Common myeloid progenitor, CD34-positive (primary cell): Measurements from ENCODE around the gene MAPK1.

Source experiments
- CTCF ChIA-PET: fragments of 350-600 bp; sonication (Branson Sonifier 250); formaldehyde crosslinking; loops from one replicate; lab custom pipeline; 2021; ENCODE audit warnings: antibody characterized with exemption; lab: Charles Lee
- POLR2A ChIA-PET: fragments of 350-600 bp; sonication (Branson Sonifier 250); formaldehyde crosslinking; loops from one replicate; lab custom pipeline; 2021; ENCODE audit warnings: antibody characterized with exemption; lab: Charles Lee
- DNase-seq, 3 donors: peaks; one replicate each; pipeline versions ENCODE4 v3.0.0 to v3.0.0-alpha.2; 2013
- H3K27ac ChIP-seq, 2 experiments: 1 replicate in 1 of 2; 2 replicates in 1 of 2; pipeline ENCODE4 v1.7.0; 2013; ENCODE audit warnings: inconsistent platforms in 2 of 2, low read length in 2 of 2, mild to moderate bottlenecking in 2 of 2, low read depth in 1 of 2, moderate library complexity in 1 of 2; ENCODE audit not compliant: severe bottlenecking in 2 of 2, insufficient read depth in 1 of 2, poor library complexity in 1 of 2
- H3K27me3 ChIP-seq, 5 experiments: replicated peaks in 2 of 5; 1 replicate in 3 of 5; 2 replicates in 2 of 5; pipeline versions ENCODE4 v1.6.1 to v1.7.0; 2013; ENCODE audit warnings: low read length in 4 of 5, mild to moderate bottlenecking in 2 of 5, moderate library complexity in 2 of 5, inconsistent platforms in 1 of 5; ENCODE audit not compliant: insufficient read depth in 5 of 5, control insufficient read depth in 4 of 5
- H3K36me3 ChIP-seq, 4 experiments: 1 replicate in 2 of 4; 2 replicates in 2 of 4; pipeline versions ENCODE4 v1.6.1 to v1.7.0; 2013; ENCODE audit warnings: low read length in 3 of 4, control low read depth in 1 of 4, mild to moderate bottlenecking in 1 of 4; ENCODE audit not compliant: control insufficient read depth in 4 of 4, insufficient read depth in 4 of 4
- H3K4me1 ChIP-seq, 4 experiments: 1 replicate in 3 of 4; 2 replicates in 1 of 4; pipeline versions ENCODE4 v1.6.1 to v1.7.1; 2013; ENCODE audit warnings: low read length in 3 of 4, mild to moderate bottlenecking in 3 of 4, control low read depth in 1 of 4, inconsistent platforms in 1 of 4, moderate library complexity in 1 of 4; ENCODE audit not compliant: control insufficient read depth in 4 of 4, insufficient read depth in 4 of 4; ENCODE audit errors: control extremely low read depth in 1 of 4
- H3K4me3 ChIP-seq, 7 experiments: 1 replicate in 4 of 7; 2 replicates in 3 of 7; pipeline versions ENCODE4 v1.5.1 to v1.7.0; 2013; ENCODE audit warnings: mild to moderate bottlenecking in 7 of 7, low read length in 6 of 7, moderate library complexity in 6 of 7, inconsistent platforms in 2 of 7, low read depth in 2 of 7, control low read depth in 1 of 7; ENCODE audit not compliant: insufficient read depth in 4 of 7, control insufficient read depth in 1 of 7; ENCODE audit errors: extremely low read depth in 1 of 7
- H3K9me3 ChIP-seq, 5 experiments: 1 replicate in 4 of 5; 2 replicates in 1 of 5; pipeline versions ENCODE4 v1.6.1 to v1.7.1; 2013; ENCODE audit warnings: low read length in 4 of 5, mild to moderate bottlenecking in 2 of 5, inconsistent platforms in 1 of 5, low read depth in 1 of 5, moderate library complexity in 1 of 5; ENCODE audit not compliant: control insufficient read depth in 4 of 5, insufficient read depth in 2 of 5; ENCODE audit errors: control extremely low read depth in 1 of 5
- WGBS: methylation state at CpG from one replicate; pipeline ENCODE4 v1.1.5; 2013; ENCODE audit not compliant: insufficient coverage; 5-methylcytosine and 5-hydroxymethylcytosine counted together

Gene MAPK1

GRCh38 chr22:21866833-21867527 is 465 bp downstream of the MAPK1 start:
- H3K9me3 ChIP-seq = no peaks in the 10 kb centered on the region
- peak overlapping the region; percentile 61 to 97 (median 89) for H3K4me3 ChIP-seq
- peak overlapping the region; percentile 79 to 94 for H3K27ac ChIP-seq
- H3K27me3 ChIP-seq = no peaks in the 10 kb centered on the region
- POLR2A ChIA-PET = interaction anchor here (0.7 to 1.5 kb wide), 3 partner anchors 9 to 91 kb away, joined by 3 to 8 read pairs (median 6); no protein-coding TSS in a partner anchor
- CTCF ChIA-PET = no interaction called here
- peaks cover 10 to 40% (median 25%) of the 10 kb centered on the region in 4 experiments for H3K4me1 ChIP-seq
- H3K36me3 ChIP-seq = peaks cover 0 to 2% (median 0%) of the 10 kb centered on the region in 4 experiments
- under 1% methylated on average over 50 of the region's 91 CpGs for WGBS
- peak in 2 of 3 donors; percentile 38 to 47 for DNase-seq

DNA sequence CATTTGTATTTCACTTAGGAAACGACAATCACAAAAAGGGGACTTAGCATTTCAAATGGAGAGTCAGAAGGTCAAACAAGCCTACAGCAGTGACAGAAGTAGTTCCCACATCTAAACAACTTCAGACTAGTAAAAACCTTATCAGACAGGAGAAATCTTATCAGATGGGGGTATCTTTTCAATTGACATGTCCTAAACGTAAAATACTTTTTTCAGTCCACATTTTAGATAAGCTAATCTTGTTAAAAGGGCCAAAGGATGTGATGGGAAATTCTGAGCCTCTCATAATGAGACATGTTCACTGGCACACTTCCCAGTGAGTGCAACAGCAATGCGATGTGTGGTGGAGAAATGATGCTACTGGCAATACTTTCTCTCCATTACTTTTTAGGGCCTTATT is 2.4 kb downstream of the MAPK1 start:
- CTCF ChIA-PET = no interaction called here
- H3K27me3 ChIP-seq = no peaks in the 10 kb centered on the region
- POLR2A ChIA-PET = interaction anchor here (0.6 kb wide), 1 partner anchor 49 kb away, joined by 3 read pairs; no protein-coding TSS in a partner anchor
- WGBS = no CpG with 5 or more reads among the region's 3 CpGs
- DNase-seq = peak in 2 of 3 donors; percentile 50 to 61
- H3K9me3 ChIP-seq = no peaks in the 10 kb centered on the region
- peak overlapping the region in 4 of 7 experiments; percentile 35 to 97 (median 66) for H3K4me3 ChIP-seq
- H3K4me1 ChIP-seq = peaks cover 17 to 58% (median 44%) of the 10 kb centered on the region in 4 experiments
- peaks cover 0 to 2% (median 0%) of the 10 kb centered on the region in 4 experiments for H3K36me3 ChIP-seq
- no peak overlapping the region for H3K27ac ChIP-seq

GRCh38 chr22:21862386-21863245 is 4.8 kb downstream of the MAPK1 start:
- no peak for DNase-seq
- Histone ChIP-seq H3K9me3 (no peaks in the 10 kb centered on the region), H3K36me3 (peaks cover 0 to 2% (median 0%) of the 10 kb centered on the region in 4 experiments), H3K27me3 (no peaks in the 10 kb centered on the region), H3K27ac (no peak overlapping the region), H3K4me3 (no peak overlapping the region), H3K4me1 (peaks cover 33 to 72% (median 60%) of the 10 kb centered on the region in 4 experiments)
- ChIA-PET POLR2A (no interaction called here), CTCF (interaction anchor here (1.0 to 1.4 kb wide), 4 partner anchors 14 to 76 kb away, joined by 3 read pairs; no protein-coding TSS in a partner anchor)
- 95% methylated on average over 6 of the region's 9 CpGs for WGBS

GRCh38 chr22:21861851-21862250 is 5.6 kb downstream of the MAPK1 start:
- H3K36me3 ChIP-seq = peaks cover 0 to 2% (median 0%) of the 10 kb centered on the region in 4 experiments
- H3K4me1 ChIP-seq = peaks cover 34 to 73% (median 60%) of the 10 kb centered on the region in 4 experiments
- no peak for DNase-seq
- ChIA-PET POLR2A (no interaction called here), CTCF (interaction anchor here (1.0 to 1.4 kb wide), 3 partner anchors 15 to 76 kb away, joined by 3 read pairs; no protein-coding TSS in a partner anchor)
- no peak overlapping the region for H3K27ac ChIP-seq
- H3K4me3 ChIP-seq = no peak overlapping the region
- no peaks in the 10 kb centered on the region for H3K9me3 ChIP-seq
- no peaks in the 10 kb centered on the region for H3K27me3 ChIP-seq

- Histone ChIP-seq H3K4me1 (peaks cover 39 to 73% (median 58%) of the 10 kb centered on the region in 4 experiments), H3K36me3 (peaks cover 0 to 2% (median 0%) of the 10 kb centered on the region in 4 experiments), H3K4me3 (no peak overlapping the region), H3K27ac (no peak overlapping the region), H3K9me3 (no peaks in the 10 kb centered on the region), H3K27me3 (no peaks in the 10 kb centered on the region)
- POLR2A ChIA-PET = no interaction called here
- CTCF ChIA-PET = no interaction called here
- WGBS = 58% methylated on average over 3 of the region's 3 CpGs
- no peak for DNase-seq
These were observed 6.1 kb downstream of the MAPK1 start for GRCh38 chr22:21861264-21861848.

GRCh38 chr22:21860491-21861039 is 6.9 kb downstream of the MAPK1 start:
- 86% methylated on average over 3 of the region's 4 CpGs for WGBS
- no peak for DNase-seq
- Histone ChIP-seq H3K27me3 (no peaks in the 10 kb centered on the region), H3K4me3 (peak overlapping the region in 3 of 7 experiments; percentile 21 to 52 (median 32)), H3K9me3 (no peaks in the 10 kb centered on the region), H3K27ac (no peak overlapping the region), H3K4me1 (peaks cover 44 to 72% (median 55%) of the 10 kb centered on the region in 4 experiments), H3K36me3 (peaks cover 0 to 2% (median 0%) of the 10 kb centered on the region in 4 experiments)
- POLR2A ChIA-PET = no interaction called here
- CTCF ChIA-PET = interaction anchor here (0.8 to 1.7 kb wide), 4 partner anchors 12 to 86 kb away, joined by 3 to 6 read pairs (median 4); no protein-coding TSS in a partner anchor
